Astrocyte (in vitro differentiated cells and primary cell): ENCODE results near the gene PAFAH1B2. TPM values are rescaled to one million over a fixed set of nuclear protein-coding genes. Genes with fewer than 3 reads are reported as not detected.
A peak's percentile ranks its signal among the peaks of the same experiment; 100 is the strongest.

Source experiments
- DNase-seq: peaks from one replicate; pipeline ENCODE4 v3.0.0-alpha.2; 2010; ENCODE audit warnings: low read depth
- FAIRE-seq: peaks from 2 replicates; lab custom pipeline; 2011; peaks lifted over from hg19 to GRCh38; lab: Jason Lieb, UNC
- H2AFZ ChIP-seq: 2 replicates; pipeline ENCODE4 v1.6.0; 2012; ENCODE audit warnings: low read depth, low read length, inconsistent platforms
- H3K27ac ChIP-seq: 2 replicates; pipeline ENCODE4 v1.5.1; 2011; ENCODE audit warnings: low read depth, low read length, inconsistent platforms
- H3K27me3 ChIP-seq: 2 replicates; pipeline ENCODE4 v1.6.0; 2011; ENCODE audit warnings: low read length, inconsistent platforms; ENCODE audit not compliant: insufficient read depth
- H3K36me3 ChIP-seq: 2 replicates; pipeline ENCODE4 v1.5.1; 2011; ENCODE audit warnings: low read length, inconsistent platforms; ENCODE audit not compliant: insufficient read depth
- H3K4me1 ChIP-seq: 2 replicates; pipeline ENCODE4 v1.5.1; 2011; ENCODE audit warnings: low read length, inconsistent platforms; ENCODE audit not compliant: insufficient read depth
- H3K4me2 ChIP-seq: 2 replicates; pipeline ENCODE4 v1.6.0; 2012; ENCODE audit warnings: low read length, inconsistent platforms
- H3K4me3 ChIP-seq: 2 replicates; pipeline ENCODE4 v1.5.1; 2011; ENCODE audit warnings: low read depth, mild to moderate bottlenecking, low read length, inconsistent platforms; ENCODE audit not compliant: insufficient read depth
- H3K79me2 ChIP-seq: 2 replicates; pipeline ENCODE4 v1.6.0; 2012; ENCODE audit warnings: mild to moderate bottlenecking, low read length, inconsistent platforms; ENCODE audit not compliant: insufficient read depth
- H3K9ac ChIP-seq: 2 replicates; pipeline ENCODE4 v1.6.0; 2012; ENCODE audit warnings: mild to moderate bottlenecking, low read length, inconsistent platforms
- H3K9me3 ChIP-seq: 2 replicates; pipeline ENCODE4 v1.5.1; 2012; ENCODE audit warnings: low read depth, mild to moderate bottlenecking, low read length, inconsistent platforms; ENCODE audit not compliant: insufficient read depth
- H4K20me1 ChIP-seq: 2 replicates; pipeline ENCODE4 v1.6.0; 2012; ENCODE audit warnings: low read length, inconsistent platforms; ENCODE audit not compliant: insufficient read depth
- H3K27ac Mint-ChIP-seq: one replicate; pipeline ENCODE4 v1.8.0; 2021; ENCODE audit warnings: mild to moderate bottlenecking, mixed read lengths; ENCODE audit not compliant: unreplicated experiment
- H3K27me3 Mint-ChIP-seq: one replicate; pipeline ENCODE4 v1.8.0; 2021; ENCODE audit warnings: low read depth, mixed read lengths; ENCODE audit not compliant: unreplicated experiment
- H3K36me3 Mint-ChIP-seq: one replicate; pipeline ENCODE4 v1.8.0; 2021; ENCODE audit warnings: low read depth, mixed read lengths; ENCODE audit not compliant: unreplicated experiment
- H3K4me1 Mint-ChIP-seq: one replicate; pipeline ENCODE4 v1.8.0; 2021; ENCODE audit warnings: low read depth, mixed read lengths; ENCODE audit not compliant: unreplicated experiment
- H3K4me3 Mint-ChIP-seq: one replicate; pipeline ENCODE4 v1.8.0; 2021; ENCODE audit warnings: mild to moderate bottlenecking, moderate library complexity, mixed read lengths; ENCODE audit not compliant: unreplicated experiment
- H3K9me3 Mint-ChIP-seq: one replicate; pipeline ENCODE4 v1.8.0; 2021; ENCODE audit warnings: mild to moderate bottlenecking, mixed read lengths; ENCODE audit not compliant: unreplicated experiment
- EZH2 ChIP-seq: IDR thresholded peaks from 2 replicates; pipeline ENCODE4 v1.6.1; 2012; ENCODE audit warnings: mild to moderate bottlenecking, low read length, inconsistent platforms; ENCODE audit not compliant: insufficient read depth
- total RNA-seq: library from RNA; stranded (reverse); gene quantifications from 2 replicates; pipeline ENCODE4 v1.2.1, GENCODE V29; 2021
- TF ChIP-seq, protein P1 (sequence below): IDR thresholded peaks from 2 replicates; pipeline ENCODE4 v1.5.1; 2011; ENCODE audit warnings: low read depth, mild to moderate bottlenecking, inconsistent platforms, low read length, moderate library complexity; ENCODE audit not compliant: insufficient read depth

PAFAH1B2 gene
- total RNA-seq, 1 donor from 2014 or later, result 142 TPM

DNA sequence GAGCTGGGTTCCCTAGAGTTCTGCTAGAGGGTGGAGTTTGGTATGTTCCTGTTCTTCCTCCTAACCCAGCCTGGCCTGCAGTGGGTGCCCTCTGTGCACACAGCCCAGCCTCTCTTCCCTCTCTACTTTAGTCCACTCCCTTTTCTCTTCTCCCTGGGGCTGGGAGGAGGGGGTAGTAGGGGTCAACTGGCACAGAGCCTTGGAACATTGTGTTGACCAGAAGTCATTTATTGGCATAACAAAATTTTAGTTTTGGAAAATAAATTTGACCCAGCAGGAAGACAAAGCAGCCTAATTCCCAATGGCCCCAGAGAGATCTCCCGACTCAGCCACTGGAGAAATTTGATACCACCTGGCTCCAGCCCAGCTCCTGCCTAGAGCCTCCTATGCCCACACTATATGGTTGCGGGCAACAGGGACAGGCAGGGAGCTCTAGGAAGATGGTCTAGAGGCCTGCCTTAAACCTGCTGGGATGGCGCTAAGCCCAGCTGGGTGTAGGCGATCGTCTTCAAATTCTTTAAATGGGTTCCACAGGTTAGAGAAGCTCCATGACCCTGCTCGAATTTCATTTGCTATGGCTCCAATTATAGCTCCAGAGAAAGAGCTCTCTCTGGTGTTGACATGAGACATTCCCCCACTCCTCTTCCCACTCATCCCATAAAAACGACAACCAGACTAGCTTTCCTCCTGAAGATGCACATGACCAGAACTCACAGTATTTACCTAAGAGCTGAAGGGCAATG, 77.9 kb downstream of the PAFAH1B2 start:
- TF ChIP-seq EZH2, result no peak
- TF ChIP-seq, protein P1, sequence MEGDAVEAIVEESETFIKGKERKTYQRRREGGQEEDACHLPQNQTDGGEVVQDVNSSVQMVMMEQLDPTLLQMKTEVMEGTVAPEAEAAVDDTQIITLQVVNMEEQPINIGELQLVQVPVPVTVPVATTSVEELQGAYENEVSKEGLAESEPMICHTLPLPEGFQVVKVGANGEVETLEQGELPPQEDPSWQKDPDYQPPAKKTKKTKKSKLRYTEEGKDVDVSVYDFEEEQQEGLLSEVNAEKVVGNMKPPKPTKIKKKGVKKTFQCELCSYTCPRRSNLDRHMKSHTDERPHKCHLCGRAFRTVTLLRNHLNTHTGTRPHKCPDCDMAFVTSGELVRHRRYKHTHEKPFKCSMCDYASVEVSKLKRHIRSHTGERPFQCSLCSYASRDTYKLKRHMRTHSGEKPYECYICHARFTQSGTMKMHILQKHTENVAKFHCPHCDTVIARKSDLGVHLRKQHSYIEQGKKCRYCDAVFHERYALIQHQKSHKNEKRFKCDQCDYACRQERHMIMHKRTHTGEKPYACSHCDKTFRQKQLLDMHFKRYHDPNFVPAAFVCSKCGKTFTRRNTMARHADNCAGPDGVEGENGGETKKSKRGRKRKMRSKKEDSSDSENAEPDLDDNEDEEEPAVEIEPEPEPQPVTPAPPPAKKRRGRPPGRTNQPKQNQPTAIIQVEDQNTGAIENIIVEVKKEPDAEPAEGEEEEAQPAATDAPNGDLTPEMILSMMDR, result no peak
- H3K36me3 ChIP-seq, result peaks cover 52% of the 10 kb centered on the region
- H3K4me3 ChIP-seq, result no peak overlapping the region
- H3K27me3 ChIP-seq, result no peaks in the 10 kb centered on the region
- no peaks in the 10 kb centered on the region for H3K9me3 ChIP-seq
- Mint-ChIP-seq H3K27me3 (no peaks in the 10 kb centered on the region), H3K27ac (no peak overlapping the region), H3K4me3 (no peak overlapping the region), H3K9me3 (peaks cover 1% of the 10 kb centered on the region), H3K36me3 (peaks cover 27% of the 10 kb centered on the region), H3K4me1 (peaks cover 17% of the 10 kb centered on the region)
- FAIRE-seq (no peak), DNase-seq (no peak)
- no peak overlapping the region for H2AFZ ChIP-seq
- H3K4me1 ChIP-seq, result peaks cover 28% of the 10 kb centered on the region
- H3K9ac ChIP-seq, result no peak overlapping the region
- H3K4me2 ChIP-seq, result peak overlapping the region; percentile 2
- H4K20me1 ChIP-seq, result peaks cover 9% of the 10 kb centered on the region
- H3K27ac ChIP-seq, result no peak overlapping the region
- H3K79me2 ChIP-seq, result no peaks in the 10 kb centered on the region

DNA sequence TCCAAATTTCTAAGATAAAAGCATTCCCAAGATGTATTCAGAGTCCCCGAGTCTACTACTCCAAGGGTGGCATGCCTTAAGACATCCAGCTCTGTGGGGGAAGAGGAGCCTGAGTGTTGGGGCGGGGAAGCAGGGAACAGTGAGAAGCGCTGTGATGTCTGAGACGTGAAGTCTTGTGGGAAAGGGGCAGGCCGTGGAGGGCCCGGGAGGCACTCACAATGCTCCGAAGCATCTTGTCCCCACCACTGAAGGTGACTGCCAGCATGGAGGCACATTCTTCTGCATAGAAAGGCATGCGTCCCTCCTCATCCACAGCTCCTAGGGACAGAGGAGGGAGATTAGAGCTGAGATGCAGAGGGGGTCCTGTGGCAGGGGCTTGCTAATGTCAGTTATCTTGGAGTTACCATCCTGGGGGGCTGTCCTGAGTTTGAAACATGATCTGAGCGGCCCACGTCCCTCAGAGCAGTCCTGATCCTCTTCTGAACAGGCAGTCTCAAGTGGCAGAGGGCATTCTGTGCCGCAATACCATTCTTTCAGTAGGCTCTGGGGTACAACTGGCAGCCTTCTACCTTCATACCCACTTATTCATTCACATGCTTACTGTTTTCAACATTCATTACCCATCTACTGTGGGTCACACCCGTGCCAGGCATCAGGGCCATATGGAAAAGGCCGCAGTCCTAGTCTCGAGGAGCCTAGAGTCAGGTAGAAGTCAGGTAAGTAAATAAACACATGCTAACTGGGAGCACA, 79.1 kb downstream of the PAFAH1B2 start:
- Mint-ChIP-seq H3K36me3 (peaks cover 26% of the 10 kb centered on the region), H3K9me3 (peaks cover 1% of the 10 kb centered on the region), H3K27me3 (no peaks in the 10 kb centered on the region), H3K27ac (no peak overlapping the region), H3K4me1 (peaks cover 5% of the 10 kb centered on the region), H3K4me3 (no peak overlapping the region)
- no peak overlapping the region for H3K4me2 ChIP-seq
- H3K9ac ChIP-seq, result no peak overlapping the region
- H3K27me3 ChIP-seq, result no peaks in the 10 kb centered on the region
- H3K9me3 ChIP-seq, result no peaks in the 10 kb centered on the region
- H3K79me2 ChIP-seq, result no peaks in the 10 kb centered on the region
- no peak for DNase-seq
- no peak overlapping the region for H3K4me3 ChIP-seq
- H2AFZ ChIP-seq, result no peak overlapping the region
- H3K27ac ChIP-seq, result no peak overlapping the region
- TF ChIP-seq, protein P1, result no peak
- no peak for TF ChIP-seq EZH2
- no peak for FAIRE-seq
- H3K4me1 ChIP-seq, result peaks cover 17% of the 10 kb centered on the region
- peaks cover 49% of the 10 kb centered on the region for H3K36me3 ChIP-seq
- peaks cover 16% of the 10 kb centered on the region for H4K20me1 ChIP-seq
